Spleen (tissue), 7 donors: ENCODE data around the gene USP53.

Experiments used
- POLR2A ChIP-seq, 3 donors: fragments of 450-650 bp; IDR thresholded peaks; one replicate each; pipeline ENCODE4 v1.5.1; 2017; ENCODE audit warnings: antibody characterized with exemption in 3 of 3, mild to moderate bottlenecking in 1 of 3
- POLR2AphosphoS5 ChIP-seq, 3 donors: sonication (generic); formaldehyde crosslinking; IDR thresholded peaks; one replicate each; pipeline ENCODE4 v1.5.1; 2017; ENCODE audit warnings: antibody characterized with exemption in 3 of 3
- TF ChIP-seq, protein P1 (sequence below), 11 experiments: fragments of 200-600 bp in 7 of 11; fragments of 450-650 bp in 4 of 11; sonication (generic) in 4 of 11; IDR thresholded peaks in 8 of 11; conservative IDR thresholded peaks in 3 of 11; 1 replicate in 7 of 11; 2 replicates in 4 of 11; pipeline versions ENCODE4 v1.4.0 to v1.8.0; 2016 to 2021; ENCODE audit warnings: antibody characterized with exemption in 11 of 11, inconsistent platforms in 4 of 11, mild to moderate bottlenecking in 1 of 11
- donor health status: DM: no; HTN: no; CAD: no; lungs with moderate emphysema.
- donor health status: DM: no; HTN: no; CAD: no.
- donor health status: DM: no; HTN: no; CAD: no.

- TF ChIP-seq POLR2A (IDR thresholded peaks at IDR 0.05) = no peak
- TF ChIP-seq, protein P1, sequence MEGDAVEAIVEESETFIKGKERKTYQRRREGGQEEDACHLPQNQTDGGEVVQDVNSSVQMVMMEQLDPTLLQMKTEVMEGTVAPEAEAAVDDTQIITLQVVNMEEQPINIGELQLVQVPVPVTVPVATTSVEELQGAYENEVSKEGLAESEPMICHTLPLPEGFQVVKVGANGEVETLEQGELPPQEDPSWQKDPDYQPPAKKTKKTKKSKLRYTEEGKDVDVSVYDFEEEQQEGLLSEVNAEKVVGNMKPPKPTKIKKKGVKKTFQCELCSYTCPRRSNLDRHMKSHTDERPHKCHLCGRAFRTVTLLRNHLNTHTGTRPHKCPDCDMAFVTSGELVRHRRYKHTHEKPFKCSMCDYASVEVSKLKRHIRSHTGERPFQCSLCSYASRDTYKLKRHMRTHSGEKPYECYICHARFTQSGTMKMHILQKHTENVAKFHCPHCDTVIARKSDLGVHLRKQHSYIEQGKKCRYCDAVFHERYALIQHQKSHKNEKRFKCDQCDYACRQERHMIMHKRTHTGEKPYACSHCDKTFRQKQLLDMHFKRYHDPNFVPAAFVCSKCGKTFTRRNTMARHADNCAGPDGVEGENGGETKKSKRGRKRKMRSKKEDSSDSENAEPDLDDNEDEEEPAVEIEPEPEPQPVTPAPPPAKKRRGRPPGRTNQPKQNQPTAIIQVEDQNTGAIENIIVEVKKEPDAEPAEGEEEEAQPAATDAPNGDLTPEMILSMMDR (IDR thresholded peaks at IDR 0.05 in 8 of 11, conservative IDR thresholded peaks at IDR 0.05 in 3 of 11) = no peak
- TF ChIP-seq POLR2AphosphoS5 (IDR thresholded peaks at IDR 0.05) = no peak
Observed at GRCh38 chr4:119303587-119304305, 91.2 kb downstream of the USP53 start.
